K562 (cell line): ENCODE data around the gene LCNL1. TPM values are rescaled to one million over a fixed set of nuclear protein-coding genes. Genes with fewer than 3 reads are reported as not detected.

Experiments
- ATAC-seq: fragments of 200-7000 bp; cut with Tn5 transposase; 3 replicates; pipeline ENCODE4 v1.9.1; 2020; ENCODE audit warnings: moderate library complexity
- BruUV-seq: library from RNA; stranded (reverse); fragments of 400-500 nt; replicated peaks from 2 replicates; lab custom pipeline; 2021; lab: Mats Ljungman, UMichigan
- CTCF ChIA-PET: fragments of 300-600 bp; formaldehyde crosslinking; extraction: SDS; loops from one replicate; lab custom pipeline; 2021; ENCODE audit warnings: low intra/inter-chr PET ratio; lab: Yijun Ruan, JAX
- POLR2A ChIA-PET: fragments of 300-600, 350-650 bp; sonication (Branson Sonifier 250); formaldehyde crosslinking; extraction: SDS; loops from one replicate; lab custom pipeline; 2021; ENCODE audit warnings: antibody characterized with exemption, inconsistent platforms; lab: Yijun Ruan, JAX
- DNase-seq, 4 experiments: peaks; one replicate each; pipeline versions ENCODE4 v3.0.0 to v3.0.0-alpha.2; 2011 to 2018; ENCODE audit warnings: low spot score in 3 of 4, mixed read lengths in 3 of 4; ENCODE audit errors: extremely low read depth in 1 of 4
- FAIRE-seq: peaks from 2 replicates; lab custom pipeline; 2011; peaks lifted over from hg19 to GRCh38; lab: Jason Lieb, UNC
- H2AFZ ChIP-seq: 2 replicates; pipeline ENCODE4 v1.6.0; 2011; ENCODE audit warnings: low read depth, low read length, control low read depth, inconsistent platforms
- H3K27ac ChIP-seq: fragments of 200-600 bp; 3 replicates; pipeline ENCODE4 v1.8.0; 2011; ENCODE audit warnings: low read depth, mild to moderate bottlenecking, control low read depth, inconsistent platforms, low read length, moderate library complexity, mixed read lengths; ENCODE audit errors: extremely low read depth
- H3K27me3 ChIP-seq, 2 experiments: fragments of 300-600 bp in 1 of 2; 2 replicates in 1 of 2; 3 replicates in 1 of 2; pipeline versions ENCODE4 v1.6.0 to v1.8.0; 2011; ENCODE audit warnings: inconsistent platforms in 2 of 2, low read length in 2 of 2, mild to moderate bottlenecking in 1 of 2, mixed read lengths in 1 of 2, moderate library complexity in 1 of 2; ENCODE audit not compliant: control insufficient read depth in 2 of 2, insufficient read depth in 2 of 2
- H3K36me3 ChIP-seq: fragments of 300-600 bp; 3 replicates; pipeline ENCODE4 v1.8.0; 2011; ENCODE audit warnings: mild to moderate bottlenecking, low read length, inconsistent platforms; ENCODE audit not compliant: control insufficient read depth, insufficient read depth
- H3K4me1 ChIP-seq, 2 experiments: fragments of 200-600 bp in 1 of 2; replicated peaks in 1 of 2; 2 replicates in 1 of 2; 3 replicates in 1 of 2; pipeline versions ENCODE4 v1.5.1 to v1.8.0; 2011; ENCODE audit warnings: inconsistent platforms in 2 of 2, low read length in 2 of 2, mild to moderate bottlenecking in 1 of 2, mixed read lengths in 1 of 2, moderate library complexity in 1 of 2; ENCODE audit not compliant: control insufficient read depth in 2 of 2, insufficient read depth in 2 of 2
- H3K4me2 ChIP-seq: 2 replicates; pipeline ENCODE4 v1.6.1; 2011; ENCODE audit warnings: low read length, control low read depth, inconsistent platforms, mixed read lengths; ENCODE audit not compliant: insufficient read depth
- H3K4me3 ChIP-seq: fragments of 200-600 bp; sonication (generic), shearing (Covaris generic); 2 replicates; pipeline ENCODE4 v1.5.1; 2016; ENCODE audit warnings: control low read depth, inconsistent platforms
- H3K79me2 ChIP-seq: fragments of 200-600 bp; 3 replicates; pipeline ENCODE4 v1.8.0; 2011; ENCODE audit warnings: low read length, inconsistent platforms; ENCODE audit not compliant: control insufficient read depth, insufficient read depth
- H3K9ac ChIP-seq, 2 experiments: 2 replicates each; pipeline versions ENCODE4 v1.6.0 to v1.6.1; 2011; ENCODE audit warnings: low read depth in 2 of 2, low read length in 2 of 2, control low read depth in 1 of 2, inconsistent platforms in 1 of 2, mild to moderate bottlenecking in 1 of 2, mixed read lengths in 1 of 2; ENCODE audit not compliant: insufficient read depth in 1 of 2
- H3K9me1 ChIP-seq: one replicate; pipeline ENCODE4 v1.6.0; 2011; ENCODE audit warnings: inconsistent platforms, mild to moderate bottlenecking, low read length, moderate library complexity; ENCODE audit not compliant: control insufficient read depth, insufficient read depth
- H3K9me3 ChIP-seq: replicated peaks from 2 replicates; pipeline ENCODE4 v1.5.1; 2011; ENCODE audit warnings: low read depth, low read length, inconsistent platforms; ENCODE audit not compliant: control insufficient read depth, insufficient read depth
- H4K20me1 ChIP-seq: replicated peaks from 2 replicates; pipeline ENCODE4 v1.6.1; 2011; ENCODE audit warnings: low read length, inconsistent platforms, mixed read lengths; ENCODE audit not compliant: control insufficient read depth, insufficient read depth
- CHCHD3 ChIP-seq: fragments of 250-450 bp; sonication (Bioruptor Pico); IDR thresholded peaks from 2 replicates; pipeline ENCODE4 v2.1.2; 2022; ENCODE audit warnings: mild to moderate bottlenecking
- CREB3L1 ChIP-seq: fragments of 450-650 bp; IDR thresholded peaks from 2 replicates; pipeline ENCODE4 v1.6.1; 2014; ENCODE audit warnings: low read depth, mild to moderate bottlenecking, moderate library complexity, borderline replicate concordance
- GABPA ChIP-seq: fragments of 200-800 bp; sonication (Bioruptor generic); conservative IDR thresholded peaks from 2 replicates; pipeline ENCODE4 v1.6.1; 2016; ENCODE audit warnings: low read depth, missing genetic modification characterization, missing compliant biosample characterization
- GTF3C2 ChIP-seq: IDR thresholded peaks from 3 replicates; pipeline ENCODE4 v1.6.1; 2011; ENCODE audit warnings: borderline replicate concordance, mild to moderate bottlenecking, moderate library complexity; ENCODE audit not compliant: insufficient read length; ENCODE audit errors: extremely low read depth
- IFI16 ChIP-seq: fragments of 250-450 bp; sonication (Bioruptor Pico); IDR thresholded peaks from 2 replicates; pipeline ENCODE4 v2.1.2; 2022; ENCODE audit warnings: mild to moderate bottlenecking, inconsistent platforms
- MECOM ChIP-seq: fragments of 250-450 bp; sonication (Bioruptor Pico); IDR thresholded peaks from 2 replicates; pipeline ENCODE4 v1.8.0; 2022; ENCODE audit warnings: inconsistent platforms
- MEF2D ChIP-seq: conservative IDR thresholded peaks from 2 replicates; pipeline ENCODE4 v1.6.1; 2016; ENCODE audit warnings: low read depth, missing genetic modification characterization, missing compliant biosample characterization
- NR2F6 ChIP-seq: fragments of 450-650 bp; formaldehyde crosslinking; IDR thresholded peaks from 2 replicates; pipeline ENCODE4 v1.4.0; 2020; ENCODE audit warnings: mild to moderate bottlenecking
- SNRNP70 ChIP-seq: fragments of 200-400 bp; formaldehyde crosslinking; optimal IDR thresholded peaks from 2 replicates; pipeline ENCODE3; 2017; ENCODE audit warnings: low read depth, low read length
- TBL1XR1 ChIP-seq, 2 experiments: IDR thresholded peaks; 2 replicates each; pipeline ENCODE4 v1.6.1; 2012; ENCODE audit warnings: improper control_type of control experiment in 2 of 2, low read length in 2 of 2, mild to moderate bottlenecking in 1 of 2
- TEAD1 ChIP-seq, 2 experiments: fragments of 450-650 bp in 1 of 2; sonication (generic) in 1 of 2; formaldehyde crosslinking; IDR thresholded peaks; 2 replicates each; pipeline versions ENCODE4 v1.4.0 to v1.8.0; 2020 to 2022; ENCODE audit warnings: mild to moderate bottlenecking in 2 of 2, missing genetic modification reagents in 1 of 2
- ZBTB17 ChIP-seq: fragments of 450-650 bp; formaldehyde crosslinking; IDR thresholded peaks from 2 replicates; pipeline ENCODE4 v1.4.0; 2020; ENCODE audit warnings: mild to moderate bottlenecking
- ZNF445 ChIP-seq: fragments of 250-450 bp; sonication (Bioruptor Pico); IDR thresholded peaks from 2 replicates; pipeline ENCODE4 v1.4.0; 2020; ENCODE audit warnings: low read depth, mild to moderate bottlenecking, moderate library complexity
- WGBS: fragments of 100-300 bp; shearing (Covaris generic); methylation state at CpG from one replicate; pipeline ENCODE4 v1.1.6; 2016; ENCODE audit warnings: low coverage, mixed read lengths; ENCODE audit not compliant: insufficient coverage; ENCODE audit errors: missing lambda C conversion rate; 5-methylcytosine and 5-hydroxymethylcytosine counted together
- in situ Hi-C: fragments of 300-500 bp; cut with MboI; formaldehyde crosslinking; loops from 4 replicates; pipeline ENCODE4 v1.15.0; 2018; ENCODE audit warnings: inconsistent platforms, mixed read lengths
- intact Hi-C: fragments of 100-400 bp; cut with micrococcal nuclease; formaldehyde crosslinking; loops from 2 replicates; pipeline ENCODE4 v1.14.2; 2022
- polyA plus RNA-seq, 8 experiments: library from polyadenylated mRNA; depleted of rRNA in 4 of 8; stranded (reverse) in 5 of 8; unstranded in 3 of 8; fragments of >200 nt; fragmentation: Nextera tagmentation in 2 of 8; fragmentation: Illumina TruSeq in 1 of 8; extraction: Ambion mirVana in 2 of 8; extraction: Trizol in 1 of 8; gene quantifications; 2 replicates each; pipeline versions ENCODE4 v1.2.1 to v1.2.3, GENCODE V29; 2011 to 2014; ENCODE audit warnings: inconsistent platforms in 1 of 8, missing spikeins in 1 of 8
- total RNA-seq, 7 experiments: library from RNA; depleted of rRNA in 6 of 7; stranded (reverse); fragments of >200 nt in 6 of 7; fragmentation: Illumina TruSeq in 2 of 7; extraction: Trizol in 2 of 7; gene quantifications; 2 replicates each; pipeline versions ENCODE4 v1.2.1 to v1.2.3, GENCODE V29; 2011 to 2021; ENCODE audit warnings: low replicate concordance in 1 of 7

The LCNL1 gene
- total and polyA plus RNA-seq, 9 of the 15 experiments (the other 6 are each of a cell fraction or from before 2014, with no cell fraction given), result 0.04 to 0.16 (median 0.04) TPM; not detected in 4

- POLR2A ChIA-PET, result interaction anchor here (1.0 kb wide), 1 partner anchor 19 kb away, joined by 6 read pairs; no protein-coding TSS in a partner anchor
- in situ Hi-C loops (no loop called here), intact Hi-C loops (no loop called here)
- Histone ChIP-seq H3K36me3 (no peaks in the 10 kb centered on the region), H3K4me2 (no peak overlapping the region), H3K9me1 (no peaks in the 10 kb centered on the region), H4K20me1 (0 out of 2 replicates have a peak, but pooled peaks cover 4% of the 10 kb centered on the region), H3K79me2 (no peaks in the 10 kb centered on the region), H3K4me3 (no peak overlapping the region), H3K9ac (no peak overlapping the region), H3K27ac (no peak overlapping the region), H3K27me3 (peaks cover 2 to 7% of the 10 kb centered on the region in 2 experiments; a peak in 3 of 5 replicates), H3K9me3 (no peaks in the 10 kb centered on the region), H3K4me1 (peaks cover 0 to 65% of the 10 kb centered on the region in 2 experiments; a peak in 4 of 5 replicates), H2AFZ (no peak overlapping the region)
- no peak for DNase-seq
- no peak for ATAC-seq
- BruUV-seq, result no TSS peak
- WGBS, result 9% methylated on average over 13 of the region's 25 CpGs
- CTCF ChIA-PET, result no interaction called here
- no peak for FAIRE-seq
- TF ChIP-seq GABPA (tag) (no peak), CHCHD3 (CRISPR knock-in tag) (no peak), TEAD1 (CRISPR knock-in tag; IDR thresholded peaks at IDR 0.05) (no peak), MEF2D (no peak), NR2F6 (CRISPR knock-in tag) (no peak), TBL1XR1 (IDR thresholded peaks at IDR 0.05; ENCODE audit: low read length in 2 of 2) (no peak), SNRNP70 (no peak), GTF3C2 (no peak), ZBTB17 (no peak), MECOM (CRISPR knock-in tag) (no peak), IFI16 (no peak), CREB3L1 (no peak), ZNF445 (no peak)
Measured at GRCh38 chr9:136954270-136955083, 28.3 kb upstream of the LCNL1 start.
